Transverse colon (tissue), 4 donors: ENCODE results near the gene CALCB. TPM values are rescaled to one million over a fixed set of nuclear protein-coding genes. Genes with fewer than 3 reads are reported as not detected.

Experiments
- DNase-seq: peaks from one replicate; pipeline ENCODE4 v3.0.0-alpha.2; 2019
- H3K27ac ChIP-seq, 4 donors: fragments of 200-600 bp; sonication (generic); 2 replicates each; pipeline ENCODE4 v1.5.1; 2016 to 2018; ENCODE audit warnings: inconsistent platforms in 4 of 4
- H3K27me3 ChIP-seq: fragments of 200-600 bp; sonication (generic); 2 replicates; pipeline ENCODE4 v1.5.1; 2017; ENCODE audit warnings: inconsistent platforms
- H3K36me3 ChIP-seq, 4 donors: fragments of 200-600 bp; sonication (generic); 2 replicates each; pipeline ENCODE4 v1.5.1; 2017 to 2019; ENCODE audit warnings: inconsistent platforms in 4 of 4
- H3K4me1 ChIP-seq, 4 donors: fragments of 200-600 bp; sonication (generic); 2 replicates each; pipeline ENCODE4 v1.5.1; 2017 to 2020; ENCODE audit warnings: inconsistent platforms in 4 of 4
- H3K4me3 ChIP-seq, 4 donors: fragments of 200-600 bp; sonication (generic); 1 replicate in 1 of 4; 2 replicates in 3 of 4; pipeline versions ENCODE4 v1.5.1 to v1.6.1; 2017 to 2019; ENCODE audit warnings: inconsistent platforms in 4 of 4
- H3K9me3 ChIP-seq, 2 donors: fragments of 200-600 bp; sonication (generic); 2 replicates each; pipeline ENCODE4 v1.5.1; 2017 to 2019; ENCODE audit warnings: inconsistent platforms in 2 of 2
- CTCF ChIP-seq, 5 experiments: fragments of 200-600 bp in 3 of 5; fragments of 450-650 bp in 2 of 5; sonication (generic) in 3 of 5; IDR thresholded peaks; 1 replicate in 2 of 5; 2 replicates in 3 of 5; pipeline ENCODE4 v1.5.1; 2016 to 2017; ENCODE audit warnings: antibody characterized with exemption in 5 of 5, inconsistent platforms in 3 of 5, mild to moderate bottlenecking in 2 of 5, moderate library complexity in 1 of 5
- EP300 ChIP-seq: sonication (generic); formaldehyde crosslinking; IDR thresholded peaks from one replicate; pipeline ENCODE4 v1.6.1; 2017; ENCODE audit warnings: antibody characterized with exemption, low read depth
- POLR2A ChIP-seq: fragments of 450-650 bp; IDR thresholded peaks from one replicate; pipeline ENCODE4 v1.6.1; 2016; ENCODE audit warnings: antibody characterized with exemption, mild to moderate bottlenecking, moderate library complexity
- POLR2AphosphoS5 ChIP-seq, 3 donors: sonication (generic); formaldehyde crosslinking; IDR thresholded peaks; one replicate each; pipeline ENCODE4 v1.6.1; 2016; ENCODE audit warnings: antibody characterized with exemption in 3 of 3
- WGBS, 2 donors: methylation state at CpG; one replicate each; pipeline ENCODE4 v1.1.5; 2018; ENCODE audit warnings: low coverage in 1 of 2; 5-methylcytosine and 5-hydroxymethylcytosine counted together
- in situ Hi-C, 4 donors: fragments of 200-750 bp; cut with MboI; loops; one replicate each; pipeline versions ENCODE4 v1.15.0 to v1.15.1; 2017; ENCODE audit warnings: low sequenced_read_pairs in 3 of 4, low pct_ligation_motif_present in 1 of 4, low pct_unique_long_range_greater_than_20kb in 1 of 4
- intact Hi-C: fragments of 100-400 bp; cut with DNase I; formaldehyde crosslinking; loops from one replicate; pipeline ENCODE4 v1.15.1; 2023; ENCODE audit warnings: low total_unique reads
- total RNA-seq, 4 donors: library from RNA; depleted of rRNA; stranded (reverse); fragments of >200 nt; gene quantifications; one replicate each; pipeline ENCODE4 v1.1.0, GENCODE V29; 2016

Gene CALCB
- total RNA-seq, 4 donors from 2014 or later, result 0.60 to 0.75 (median 0.64) TPM; not detected in 1

- no peaks in the 10 kb centered on the region for H3K9me3 ChIP-seq
- DNase-seq, result no peak
- peaks cover 0 to 8% (median 5%) of the 10 kb centered on the region in 4 donors for H3K4me1 ChIP-seq
- H3K4me3 ChIP-seq, result no peak overlapping the region
- no peaks in the 10 kb centered on the region for H3K36me3 ChIP-seq
- in situ Hi-C loops, result no loop called here
- intact Hi-C loops, result no loop called here
- TF ChIP-seq POLR2AphosphoS5 (IDR thresholded peaks at IDR 0.05), result no peak
- no peak for TF ChIP-seq POLR2A
- no peak for TF ChIP-seq CTCF (IDR thresholded peaks at IDR 0.05)
- no peak for TF ChIP-seq EP300
- peaks cover 24% of the 10 kb centered on the region for H3K27me3 ChIP-seq
- 91% methylated on average over 3 of the region's 3 CpGs; no CpG with 5 or more reads in 1 of the 2 donors for WGBS, 2 donors
- no peak overlapping the region for H3K27ac ChIP-seq
These were observed 37.8 kb downstream of the CALCB start for GRCh38 chr11:15111215-15111614.

- no peaks in the 10 kb centered on the region for H3K36me3 ChIP-seq
- DNase-seq, result no peak
- no peaks in the 10 kb centered on the region for H3K9me3 ChIP-seq
- TF ChIP-seq POLR2AphosphoS5 (IDR thresholded peaks at IDR 0.05) (no peak), CTCF (IDR thresholded peaks at IDR 0.05) (no peak), EP300 (no peak), POLR2A (no peak)
- in situ Hi-C loops (no loop called here), intact Hi-C loops (no loop called here)
- no peak overlapping the region for H3K4me3 ChIP-seq
- WGBS, 2 donors, result 82% methylated on average over 8 of the region's 8 CpGs; no CpG with 5 or more reads in 1 of the 2 donors
- peaks cover 24% of the 10 kb centered on the region for H3K27me3 ChIP-seq
- no peak overlapping the region for H3K27ac ChIP-seq
- peaks cover 0 to 8% (median 5%) of the 10 kb centered on the region in 4 donors for H3K4me1 ChIP-seq
These were observed 38.7 kb downstream of the CALCB start for GRCh38 chr11:15112131-15112541.

- TF ChIP-seq POLR2AphosphoS5 (IDR thresholded peaks at IDR 0.05), result no peak
- TF ChIP-seq CTCF (IDR thresholded peaks at IDR 0.05), result no peak
- no peak for TF ChIP-seq POLR2A
- no peak for TF ChIP-seq EP300
- peak; percentile 37 for DNase-seq
- peaks cover 24% of the 10 kb centered on the region for H3K27me3 ChIP-seq
- no peaks in the 10 kb centered on the region for H3K9me3 ChIP-seq
- intact Hi-C loops (no loop called here), in situ Hi-C loops (no loop called here)
- no peaks in the 10 kb centered on the region for H3K36me3 ChIP-seq
- H3K27ac ChIP-seq, result no peak overlapping the region
- WGBS, 2 donors, result 76 to 100% methylated on average over 1 to 5 of the region's 5 CpGs
- H3K4me1 ChIP-seq, result peaks cover 0 to 8% (median 5%) of the 10 kb centered on the region in 4 donors
- H3K4me3 ChIP-seq, result no peak overlapping the region
These were observed 40.0 kb downstream of the CALCB start for GRCh38 chr11:15113381-15113780.

GRCh38 chr11:15114501-15115475 lies 41.4 kb downstream of the CALCB start, which contains the start of gene INSC:
INSC (plus strand) TSS chr11:15114923; CDS start chr11:15149175, 34,252 bp downstream.
- Histone ChIP-seq H3K4me1 (peaks cover 0 to 8% (median 5%) of the 10 kb centered on the region in 4 donors), H3K4me3 (peak within 1 kb of the TSS in 2 of 4 donors; percentile 19 to 37), H3K9me3 (no peaks in the 10 kb centered on the region), H3K27me3 (peaks cover 24% of the 10 kb centered on the region), H3K27ac (peak within 1 kb of the TSS; percentile 46 to 64 (median 49)), H3K36me3 (no peaks in the 10 kb centered on the region)
- intact Hi-C loops (no loop called here), in situ Hi-C loops (no loop called here)
- DNase-seq, result no peak
- WGBS, 2 donors, result 18% methylated on average over 36 of the region's 50 CpGs; no CpG with 5 or more reads in 1 of the 2 donors
- no peak for TF ChIP-seq POLR2AphosphoS5 (IDR thresholded peaks at IDR 0.05)
- no peak for TF ChIP-seq CTCF (IDR thresholded peaks at IDR 0.05)
- no peak for TF ChIP-seq EP300
- no peak for TF ChIP-seq POLR2A
